Measurements from ENCODE around the gene FANCC.

Gene FANCC

GRCh38 chr9:95090871-95091577, 226.5 kb downstream of the FANCC start:
- TF ChIP-seq CTCF (conservative IDR thresholded peaks at IDR 0.05), result no peak
- H3K27ac ChIP-seq, result no peak overlapping the region

- no peak overlapping the region for H3K27ac ChIP-seq
- TF ChIP-seq CTCF (conservative IDR thresholded peaks at IDR 0.05), result no peak
These were observed 227.3 kb downstream of the FANCC start for GRCh38 chr9:95090023-95090791.

- no peak for TF ChIP-seq CTCF (conservative IDR thresholded peaks at IDR 0.05)
- no peak overlapping the region for H3K27ac ChIP-seq
These were observed 228.1 kb downstream of the FANCC start for GRCh38 chr9:95089257-95090022.

GRCh38 chr9:95088421-95089161, 228.9 kb downstream of the FANCC start:
- TF ChIP-seq CTCF (conservative IDR thresholded peaks at IDR 0.05), result no peak

GRCh38 chr9:95087659-95088242, 229.8 kb downstream of the FANCC start:
- H3K27ac ChIP-seq, result no peak overlapping the region
- peak; percentile 27 for TF ChIP-seq CTCF (conservative IDR thresholded peaks at IDR 0.05)

More at GRCh38 chr9:95088421-95089161, 228.9 kb downstream of the FANCC start:
- no peak overlapping the region for H3K27ac ChIP-seq

GRCh38 chr9:95086564-95086955, 230.9 kb downstream of the FANCC start:
- TF ChIP-seq CTCF (conservative IDR thresholded peaks at IDR 0.05), result no peak
- H3K27ac ChIP-seq, result no peak overlapping the region
